Measurements from ENCODE around the gene SMAD6. TPM values are rescaled to one million over a fixed set of nuclear protein-coding genes. Genes with fewer than 3 reads are reported as not detected.

Gene SMAD6
- total and polyA plus RNA-seq, 12 donors, result 1.9 to 31.9 (median 7.4) TPM

DNA sequence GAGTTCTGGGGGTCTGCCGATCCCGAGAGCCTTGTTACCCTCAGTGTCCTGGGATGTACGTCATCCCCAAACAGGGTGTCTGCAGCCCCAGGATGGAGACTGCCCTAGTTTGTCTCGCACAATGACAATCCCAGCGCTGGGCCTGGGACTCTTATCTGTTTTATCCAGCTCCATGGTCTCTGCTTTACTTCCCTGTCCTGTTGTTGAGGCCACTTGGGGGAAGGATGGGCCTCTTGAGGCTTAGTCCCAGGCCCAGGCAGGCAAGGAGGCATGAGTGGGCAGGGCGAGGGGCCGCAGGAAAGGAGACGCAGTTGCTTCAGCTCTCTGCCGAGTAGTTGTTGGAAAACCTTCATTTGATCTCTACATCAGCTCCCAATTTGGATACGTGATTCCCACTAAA, 17.4 kb downstream of the SMAD6 start:
- no peaks in the 10 kb centered on the region for H3K36me3 ChIP-seq (replicated peaks in 1 of 2)
- intact Hi-C loops (cut with DNase I), result loop anchor here in 1 of 2 donors (5.0 kb wide), 1 partner anchor 53 kb away; no protein-coding TSS in a partner anchor
- H3K27me3 ChIP-seq, result no peaks in the 10 kb centered on the region
- H3K4me3 ChIP-seq, result no peak overlapping the region
- H3K4me1 ChIP-seq (replicated peaks in 1 of 2), result peaks cover 3 to 18% of the 10 kb centered on the region in 2 donors
- WGBS, 4 donors, result 85 to 90% (median 86%) methylated on average over 5 to 10 of the region's 10 CpGs
- H3K9me3 ChIP-seq (replicated peaks in 1 of 3), result no peaks in the 10 kb centered on the region
- H3K27ac ChIP-seq, result peak overlapping the region in 1 of 5 donors; percentile 25
- TF ChIP-seq, protein P1, sequence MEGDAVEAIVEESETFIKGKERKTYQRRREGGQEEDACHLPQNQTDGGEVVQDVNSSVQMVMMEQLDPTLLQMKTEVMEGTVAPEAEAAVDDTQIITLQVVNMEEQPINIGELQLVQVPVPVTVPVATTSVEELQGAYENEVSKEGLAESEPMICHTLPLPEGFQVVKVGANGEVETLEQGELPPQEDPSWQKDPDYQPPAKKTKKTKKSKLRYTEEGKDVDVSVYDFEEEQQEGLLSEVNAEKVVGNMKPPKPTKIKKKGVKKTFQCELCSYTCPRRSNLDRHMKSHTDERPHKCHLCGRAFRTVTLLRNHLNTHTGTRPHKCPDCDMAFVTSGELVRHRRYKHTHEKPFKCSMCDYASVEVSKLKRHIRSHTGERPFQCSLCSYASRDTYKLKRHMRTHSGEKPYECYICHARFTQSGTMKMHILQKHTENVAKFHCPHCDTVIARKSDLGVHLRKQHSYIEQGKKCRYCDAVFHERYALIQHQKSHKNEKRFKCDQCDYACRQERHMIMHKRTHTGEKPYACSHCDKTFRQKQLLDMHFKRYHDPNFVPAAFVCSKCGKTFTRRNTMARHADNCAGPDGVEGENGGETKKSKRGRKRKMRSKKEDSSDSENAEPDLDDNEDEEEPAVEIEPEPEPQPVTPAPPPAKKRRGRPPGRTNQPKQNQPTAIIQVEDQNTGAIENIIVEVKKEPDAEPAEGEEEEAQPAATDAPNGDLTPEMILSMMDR (IDR thresholded peaks at IDR 0.05), result no peak
- TF ChIP-seq POLR2A (IDR thresholded peaks at IDR 0.05), result no peak
- no peak for DNase-seq

DNA sequence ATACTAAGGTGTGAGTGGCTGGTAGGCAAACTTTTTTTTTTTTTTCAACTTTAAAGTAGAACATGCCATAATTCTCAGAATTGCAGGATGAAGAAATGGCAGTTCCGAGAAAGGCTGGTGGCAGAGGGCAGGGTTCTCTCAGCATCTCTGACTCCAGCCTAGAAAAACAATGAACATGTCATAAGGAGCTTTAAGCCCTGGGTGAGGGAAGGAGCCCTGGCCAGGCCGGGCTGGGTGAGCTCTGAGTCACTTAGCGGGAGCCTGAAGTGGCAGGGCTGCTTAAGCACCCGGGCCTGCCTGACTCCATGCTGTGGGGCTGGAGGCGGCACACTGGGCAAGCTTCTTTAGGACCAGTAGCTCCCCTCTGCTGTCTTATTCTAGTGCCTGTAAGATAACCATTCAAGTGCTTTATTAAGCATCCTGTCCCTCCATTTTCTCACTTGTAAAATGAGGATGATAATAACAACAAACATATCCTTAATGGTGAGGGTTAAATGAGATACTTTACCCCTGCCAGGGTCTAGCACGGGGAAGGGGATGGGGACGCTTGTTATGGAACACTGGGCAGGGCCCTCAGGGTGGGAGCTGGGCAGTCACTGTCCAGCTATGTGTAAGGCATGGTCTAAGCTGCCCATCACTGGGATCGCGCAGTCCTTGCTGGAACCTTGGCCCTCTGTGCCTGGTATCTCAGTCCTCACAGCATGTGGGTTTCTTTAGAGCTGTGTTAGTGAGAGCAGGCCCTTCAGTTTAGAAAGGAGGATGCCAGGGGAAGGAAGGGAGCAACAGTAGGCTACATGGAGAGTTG, 18.4 kb downstream of the SMAD6 start:
- Histone ChIP-seq H3K27ac (peak overlapping the region in 1 of 5 donors; percentile 42), H3K27me3 (no peaks in the 10 kb centered on the region), H3K36me3 (replicated peaks in 1 of 2) (no peaks in the 10 kb centered on the region), H3K4me1 (replicated peaks in 1 of 2) (peaks cover 0 to 9% of the 10 kb centered on the region in 2 donors), H3K4me3 (no peak overlapping the region), H3K9me3 (replicated peaks in 1 of 3) (no peaks in the 10 kb centered on the region)
- TF ChIP-seq, protein P1 (IDR thresholded peaks at IDR 0.05), result no peak
- TF ChIP-seq POLR2A (IDR thresholded peaks at IDR 0.05), result no peak
- intact Hi-C loops (cut with DNase I), result no loop called here
- peak in 4 of 7 donors; percentile 33 to 47 (median 41) for DNase-seq
- 68 to 75% (median 70%) methylated on average over 9 of the region's 9 CpGs for WGBS, 4 donors

DNA sequence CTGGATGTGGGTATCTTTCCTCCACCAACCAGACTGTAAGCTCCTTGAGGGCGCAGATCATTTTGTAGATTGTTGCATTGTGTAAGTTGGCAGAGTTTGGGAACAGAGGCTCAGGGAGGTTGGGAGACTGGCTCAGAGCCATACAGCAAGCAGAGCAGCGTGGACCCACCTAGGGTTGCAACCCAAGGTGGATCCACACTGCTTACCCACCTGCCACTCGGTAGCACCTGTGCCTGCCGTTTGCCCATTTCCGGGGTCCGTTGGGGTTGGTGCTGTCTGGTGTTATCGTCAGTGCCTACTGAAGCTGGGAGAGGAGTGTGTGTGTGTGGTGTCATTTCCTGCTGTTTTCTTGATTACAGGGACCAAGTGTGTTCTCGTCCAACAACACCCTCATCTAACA, 19.0 kb downstream of the SMAD6 start:
- Histone ChIP-seq H3K27me3 (no peaks in the 10 kb centered on the region), H3K9me3 (replicated peaks in 1 of 3) (no peaks in the 10 kb centered on the region), H3K4me3 (no peak overlapping the region), H3K36me3 (replicated peaks in 1 of 2) (no peaks in the 10 kb centered on the region), H3K27ac (peak overlapping the region in 1 of 5 donors; percentile 42), H3K4me1 (replicated peaks in 1 of 2) (peaks cover 0 to 9% of the 10 kb centered on the region in 2 donors)
- DNase-seq, result no peak
- WGBS, 4 donors, result 86 to 89% (median 88%) methylated on average over 4 to 8 of the region's 8 CpGs
- intact Hi-C loops (cut with DNase I), result no loop called here
- TF ChIP-seq, protein P1 (IDR thresholded peaks at IDR 0.05), result no peak
- TF ChIP-seq POLR2A (IDR thresholded peaks at IDR 0.05), result no peak

DNA sequence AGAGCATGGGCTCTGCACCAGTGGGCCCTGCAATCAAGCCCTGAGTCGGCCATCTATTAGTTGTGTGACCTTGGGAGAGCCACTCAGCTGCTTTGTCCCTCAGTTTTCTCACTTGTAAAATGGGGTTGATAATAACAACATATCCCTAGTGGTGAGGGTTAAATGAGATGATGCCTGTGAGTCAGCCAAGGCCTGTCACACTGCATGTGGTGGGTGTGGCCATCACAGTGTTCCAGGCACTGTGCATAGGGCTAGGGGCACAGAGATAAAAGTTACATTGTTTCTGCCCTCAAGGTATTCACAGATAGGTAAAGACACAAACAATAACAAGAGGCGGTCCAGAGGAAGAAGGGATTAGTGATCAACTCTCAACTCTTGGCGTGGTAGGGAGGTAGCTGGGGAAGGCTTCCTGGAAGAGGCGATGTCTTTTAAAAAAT, 19.5 kb downstream of the SMAD6 start:
- Histone ChIP-seq H3K36me3 (replicated peaks in 1 of 2) (no peaks in the 10 kb centered on the region), H3K4me3 (no peak overlapping the region), H3K27ac (peak overlapping the region in 1 of 5 donors; percentile 42), H3K27me3 (no peaks in the 10 kb centered on the region), H3K9me3 (replicated peaks in 1 of 3) (no peaks in the 10 kb centered on the region), H3K4me1 (replicated peaks in 1 of 2) (peaks cover 0 to 7% of the 10 kb centered on the region in 2 donors)
- TF ChIP-seq, protein P1 (IDR thresholded peaks at IDR 0.05), result no peak
- intact Hi-C loops (cut with DNase I), result no loop called here
- DNase-seq, result no peak
- 83 to 86% (median 84%) methylated on average over 4 of the region's 4 CpGs for WGBS, 4 donors
